Loucy (cell line): Measurements from ENCODE around the gene RHOB.

Experiments used
- H2AFZ ChIP-seq: fragments of 200-600 bp; sonication (generic); 2 replicates; pipeline ENCODE4 v1.6.0; 2016; ENCODE audit warnings: antibody characterized with exemption, mild to moderate bottlenecking, low read length, moderate library complexity
- H3F3A ChIP-seq: fragments of 200-600 bp; 2 replicates; pipeline ENCODE4 v1.6.0; 2016; ENCODE audit warnings: antibody characterized with exemption, low read depth, mild to moderate bottlenecking
- H3K27me3 ChIP-seq: fragments of 200-600 bp; sonication (generic); 2 replicates; pipeline ENCODE4 v1.6.1; 2014; ENCODE audit warnings: low read length, mild to moderate bottlenecking; ENCODE audit not compliant: insufficient read depth, poor library complexity, severe bottlenecking
- H3K36me3 ChIP-seq: fragments of 200-600 bp; sonication (generic); 2 replicates; pipeline ENCODE4 v1.6.1; 2016; ENCODE audit warnings: low read length; ENCODE audit not compliant: insufficient read depth
- H3K4me1 ChIP-seq: fragments of 200-600 bp; sonication (generic); 2 replicates; pipeline ENCODE4 v1.5.1; 2014; ENCODE audit warnings: low read length, mild to moderate bottlenecking; ENCODE audit not compliant: insufficient read depth, poor library complexity, severe bottlenecking
- H3K4me2 ChIP-seq: fragments of 200-600 bp; sonication (generic); 2 replicates; pipeline ENCODE4 v1.6.0; 2014; ENCODE audit warnings: antibody characterized with exemption, low read length, low read depth, mild to moderate bottlenecking; ENCODE audit not compliant: poor library complexity, severe bottlenecking
- H3K4me3 ChIP-seq: fragments of 200-600 bp; sonication (generic); 2 replicates; pipeline ENCODE4 v1.5.1; 2014; ENCODE audit warnings: low read length, mild to moderate bottlenecking, mixed read lengths; ENCODE audit not compliant: poor library complexity, severe bottlenecking
- H3K79me2 ChIP-seq: fragments of 200-600 bp; sonication (generic); 2 replicates; pipeline ENCODE4 v1.6.1; 2014; ENCODE audit warnings: low read length; ENCODE audit not compliant: insufficient read depth
- H3K9ac ChIP-seq: fragments of 200-600 bp; sonication (generic); 2 replicates; pipeline ENCODE4 v1.6.0; 2014; ENCODE audit warnings: mild to moderate bottlenecking, low read depth, low read length, moderate library complexity; ENCODE audit not compliant: poor library complexity, severe bottlenecking
- H3K9me2 ChIP-seq: fragments of 200-600 bp; sonication (generic); replicated peaks from 2 replicates; pipeline ENCODE4 v1.6.1; 2016; ENCODE audit warnings: low read depth, low read length, mixed read lengths
- H3K9me3 ChIP-seq: fragments of 200-600 bp; sonication (generic); 2 replicates; pipeline ENCODE4 v1.6.1; 2014; ENCODE audit warnings: mild to moderate bottlenecking, antibody characterized with exemption, low read length, low read depth; ENCODE audit not compliant: insufficient read depth
- H4K20me1 ChIP-seq: fragments of 200-600 bp; sonication (generic); 2 replicates; pipeline ENCODE4 v1.6.0; 2014; ENCODE audit warnings: antibody characterized with exemption, low read length, mild to moderate bottlenecking; ENCODE audit not compliant: insufficient read depth, poor library complexity, severe bottlenecking
- EZH2phosphoT487 ChIP-seq: fragments of 200-600 bp; IDR thresholded peaks from 2 replicates; pipeline ENCODE4 v1.6.1; 2018; ENCODE audit warnings: antibody characterized with exemption, mild to moderate bottlenecking, moderate library complexity, borderline replicate concordance
- TF ChIP-seq, protein P1 (sequence below): fragments of 200-600 bp; sonication (generic); conservative IDR thresholded peaks from 2 replicates; pipeline ENCODE4 v1.5.1; 2014; ENCODE audit warnings: mild to moderate bottlenecking, antibody characterized with exemption, low read length

Gene RHOB

DNA sequence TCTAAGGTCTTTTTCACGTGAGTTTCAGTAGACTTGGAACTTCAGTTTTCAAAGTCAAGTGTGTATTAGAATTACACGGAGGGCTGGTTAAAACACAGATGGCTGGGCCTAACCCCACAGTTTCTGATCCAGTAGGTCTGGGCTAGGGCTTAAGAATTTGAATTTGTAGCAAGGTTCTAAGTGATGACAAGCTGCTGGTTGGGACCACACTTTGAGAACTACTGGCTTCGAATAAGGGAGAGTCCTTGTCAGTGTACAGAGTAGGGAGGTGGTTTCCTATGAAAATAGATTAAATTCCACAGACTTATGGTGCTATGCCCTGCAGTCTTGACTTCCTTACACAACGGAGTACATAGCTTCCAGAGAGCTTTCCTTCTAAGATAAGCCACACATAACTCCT lies 4.5 kb downstream of the RHOB start:
- H3K4me3 ChIP-seq: no peak overlapping the region

DNA sequence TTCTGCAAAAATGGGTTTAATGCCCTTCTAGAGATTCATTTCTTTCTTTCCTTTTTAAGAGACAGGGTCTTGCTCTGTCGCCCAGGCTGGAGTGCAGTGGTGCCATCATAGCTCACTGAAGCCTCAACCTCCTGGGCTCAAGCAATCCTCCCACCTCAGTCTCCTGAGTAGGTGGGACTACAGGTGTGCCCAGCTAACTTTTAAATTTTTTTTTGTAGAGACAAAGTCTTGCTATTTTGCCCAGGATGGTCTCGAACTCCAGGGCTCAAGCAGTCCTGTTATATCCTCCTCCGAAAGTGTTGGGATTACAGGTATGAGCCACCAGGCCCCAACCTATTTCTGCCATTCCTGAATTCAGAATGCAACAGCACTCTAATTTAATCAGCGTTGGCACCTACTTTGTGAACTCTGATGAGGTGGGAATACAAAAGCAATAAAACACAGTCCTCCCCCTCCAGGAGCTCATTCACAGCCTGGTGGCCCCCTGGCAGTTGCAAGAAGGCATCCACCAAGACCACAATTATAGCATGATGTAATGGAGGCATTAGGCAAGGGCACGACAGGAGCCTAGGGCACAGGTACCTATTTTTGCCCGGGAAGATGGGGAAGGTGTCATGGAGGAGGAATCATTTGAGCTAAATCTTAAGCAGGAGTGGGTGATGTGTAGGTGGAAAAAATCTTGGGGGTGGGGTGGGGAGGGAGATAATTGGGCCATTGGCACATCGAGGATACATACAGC lies 5.1 kb downstream of the RHOB start:
- Histone ChIP-seq H3K4me2 (no peak overlapping the region), H2AFZ (no peak overlapping the region; the same call in 1 of the 2 replicates), H3K9me2 (no peaks in the 10 kb centered on the region), H3K9me3 (no peaks in the 10 kb centered on the region), H3K27me3 (no peaks in the 10 kb centered on the region), H3K4me3 (no peak overlapping the region), H3K4me1 (peaks cover 26% of the 10 kb centered on the region), H4K20me1 (no peaks in the 10 kb centered on the region), H3F3A (no peaks in the 10 kb centered on the region), H3K9ac (no peak overlapping the region), H3K79me2 (no peaks in the 10 kb centered on the region), H3K36me3 (no peaks in the 10 kb centered on the region)
- TF ChIP-seq, protein P1, sequence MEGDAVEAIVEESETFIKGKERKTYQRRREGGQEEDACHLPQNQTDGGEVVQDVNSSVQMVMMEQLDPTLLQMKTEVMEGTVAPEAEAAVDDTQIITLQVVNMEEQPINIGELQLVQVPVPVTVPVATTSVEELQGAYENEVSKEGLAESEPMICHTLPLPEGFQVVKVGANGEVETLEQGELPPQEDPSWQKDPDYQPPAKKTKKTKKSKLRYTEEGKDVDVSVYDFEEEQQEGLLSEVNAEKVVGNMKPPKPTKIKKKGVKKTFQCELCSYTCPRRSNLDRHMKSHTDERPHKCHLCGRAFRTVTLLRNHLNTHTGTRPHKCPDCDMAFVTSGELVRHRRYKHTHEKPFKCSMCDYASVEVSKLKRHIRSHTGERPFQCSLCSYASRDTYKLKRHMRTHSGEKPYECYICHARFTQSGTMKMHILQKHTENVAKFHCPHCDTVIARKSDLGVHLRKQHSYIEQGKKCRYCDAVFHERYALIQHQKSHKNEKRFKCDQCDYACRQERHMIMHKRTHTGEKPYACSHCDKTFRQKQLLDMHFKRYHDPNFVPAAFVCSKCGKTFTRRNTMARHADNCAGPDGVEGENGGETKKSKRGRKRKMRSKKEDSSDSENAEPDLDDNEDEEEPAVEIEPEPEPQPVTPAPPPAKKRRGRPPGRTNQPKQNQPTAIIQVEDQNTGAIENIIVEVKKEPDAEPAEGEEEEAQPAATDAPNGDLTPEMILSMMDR: no peak
- no peak for TF ChIP-seq EZH2phosphoT487

More for the DNA sequence above, 4.5 kb downstream of the RHOB start:
- no peaks in the 10 kb centered on the region for H4K20me1 ChIP-seq
- H2AFZ ChIP-seq: no peak overlapping the region; the same call in 1 of the 2 replicates
- no peak overlapping the region for H3K4me2 ChIP-seq
- H3K36me3 ChIP-seq: no peaks in the 10 kb centered on the region
- H3F3A ChIP-seq: no peaks in the 10 kb centered on the region
- H3K4me1 ChIP-seq: peaks cover 26% of the 10 kb centered on the region
- H3K9me3 ChIP-seq: no peaks in the 10 kb centered on the region
- no peaks in the 10 kb centered on the region for H3K9me2 ChIP-seq
- no peaks in the 10 kb centered on the region for H3K79me2 ChIP-seq
- no peaks in the 10 kb centered on the region for H3K27me3 ChIP-seq
- H3K9ac ChIP-seq: no peak overlapping the region
- TF ChIP-seq EZH2phosphoT487: no peak
- TF ChIP-seq, protein P1: no peak

DNA sequence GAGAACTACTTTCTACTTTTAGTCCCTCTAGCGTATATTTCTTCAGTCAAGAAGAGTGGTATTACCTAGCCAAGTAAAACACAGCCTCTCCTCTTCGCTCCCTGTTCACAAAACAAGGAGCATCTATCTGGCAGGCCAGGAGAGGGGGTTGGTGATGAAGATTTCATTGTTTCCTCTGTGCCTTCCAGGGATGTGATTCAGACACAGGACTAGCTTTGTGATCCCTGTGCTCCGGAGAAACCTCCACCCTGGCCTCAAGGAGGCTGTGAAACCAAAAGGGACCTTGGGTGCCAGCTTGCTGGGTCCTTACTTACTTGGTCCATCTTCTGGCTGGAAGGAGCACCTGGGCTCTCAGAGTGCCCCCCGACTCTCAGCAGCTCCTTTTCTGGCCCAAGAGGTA lies 5.7 kb downstream of the RHOB start:
- H3K9me3 ChIP-seq: no peaks in the 10 kb centered on the region
- no peak overlapping the region for H3K4me3 ChIP-seq

More for the DNA sequence above, 5.7 kb downstream of the RHOB start:
- TF ChIP-seq, protein P1: no peak
- no peak for TF ChIP-seq EZH2phosphoT487
- Histone ChIP-seq H3K4me2 (no peak overlapping the region), H3K79me2 (no peaks in the 10 kb centered on the region), H3K36me3 (no peaks in the 10 kb centered on the region), H3K9me2 (no peaks in the 10 kb centered on the region), H2AFZ (no peak overlapping the region), H3K27me3 (no peaks in the 10 kb centered on the region), H3F3A (no peaks in the 10 kb centered on the region), H3K9ac (no peak overlapping the region), H3K4me1 (peaks cover 26% of the 10 kb centered on the region), H4K20me1 (no peaks in the 10 kb centered on the region)
